ENCODE results near the gene RRP36. TPM values are rescaled to one million over a fixed set of nuclear protein-coding genes. Genes with fewer than 3 reads are reported as not detected.

The RRP36 gene
- total RNA-seq (64.6 TPM), polyA plus RNA-seq (50.1 TPM)
- long read RNA-seq, donor 1, partial matches to known transcripts: 0 of 1 reads
- long read RNA-seq, donor 1, other reads (novel, unspliced or antisense): 0 of 1 reads
- long read RNA-seq, donor 2: 0 reads
- long read RNA-seq, donor 3, transcript RRP36-201 (7 exons, 1,159 nt): major isoform, 26 of 36 reads
- long read RNA-seq, donor 3, partial matches to known transcripts: 6 of 36 reads
- long read RNA-seq, donor 3, other reads (novel, unspliced or antisense): 0 of 36 reads
- long read RNA-seq, donor 4, transcript RRP36-201 (7 exons, 1,159 nt): major isoform, 7 of 13 reads
- long read RNA-seq, donor 4, transcript RRP36-203 (1 exons, 1,005 nt): minor isoform, 6 of 13 reads
- long read RNA-seq, donor 4, partial matches to known transcripts: 0 of 13 reads
- long read RNA-seq, donor 4, other reads (novel, unspliced or antisense): 0 of 13 reads
- long read RNA-seq, donor 5, transcript RRP36-201 (7 exons, 1,159 nt): major isoform, 18 of 26 reads
- long read RNA-seq, donor 5, transcript RRP36-203 (1 exons, 1,005 nt): minor isoform, 8 of 26 reads
- long read RNA-seq, donor 5, partial matches to known transcripts: 0 of 26 reads
- long read RNA-seq, donor 5, other reads (novel, unspliced or antisense): 0 of 26 reads
- long read RNA-seq, donor 6, transcript RRP36-201 (7 exons, 1,159 nt): major isoform, 20 of 24 reads
- long read RNA-seq, donor 6, partial matches to known transcripts: 0 of 24 reads
- long read RNA-seq, donor 6, other reads (novel, unspliced or antisense): 0 of 24 reads
- long read RNA-seq, donor 7, transcript RRP36-201 (7 exons, 1,159 nt): major isoform, 14 of 15 reads
- long read RNA-seq, donor 7, partial matches to known transcripts: 0 of 15 reads
- long read RNA-seq, donor 7, other reads (novel, unspliced or antisense): 0 of 15 reads
- long read RNA-seq, donor 8, transcript RRP36-201 (7 exons, 1,159 nt): major isoform, 5 of 8 reads
- long read RNA-seq, donor 8, partial matches to known transcripts: 0 of 8 reads
- long read RNA-seq, donor 8, other reads (novel, unspliced or antisense): 0 of 8 reads
- long read RNA-seq, donor 9, transcript RRP36-201 (7 exons, 1,159 nt): major isoform, 12 of 14 reads
- long read RNA-seq, donor 9, partial matches to known transcripts: 0 of 14 reads
- long read RNA-seq, donor 9, other reads (novel, unspliced or antisense): 0 of 14 reads
- long read RNA-seq, donor 10, transcript RRP36-201 (7 exons, 1,159 nt): major isoform, 8 of 13 reads
- long read RNA-seq, donor 10, partial matches to known transcripts: 5 of 13 reads
- long read RNA-seq, donor 10, other reads (novel, unspliced or antisense): 0 of 13 reads

- 2% methylated on average over 56 of the region's 56 CpGs for WGBS
- peak within 1 kb of the TSS; percentile 87 to 92 for H3K27ac ChIP-seq (ENCODE audit: low read depth in 1 of 2, low read length in 1 of 2)
- DNase-seq (ENCODE audit: low read depth in 6 of 9, low spot score in 9 of 9): peak in 8 of 9 donors; percentile 24 to 71 (median 40)
- no peaks in the 10 kb centered on the region for H3K27me3 ChIP-seq (ENCODE audit: control insufficient read depth in 2 of 2, insufficient read depth in 1 of 2, low read length in 1 of 2)
- H3K9me3 ChIP-seq (ENCODE audit: control insufficient read depth in 2 of 2, insufficient read depth in 1 of 2, low read length in 1 of 2): peaks cover 1 to 5% of the 10 kb centered on the region in 2 donors
- H3K4me1 ChIP-seq (ENCODE audit: control insufficient read depth in 2 of 2, insufficient read depth in 2 of 2, low read length in 2 of 2): peaks cover 8 to 36% of the 10 kb centered on the region in 2 donors
- H3K4me3 ChIP-seq (ENCODE audit: low read length in 2 of 2): peak within 1 kb of the TSS; percentile 83 to 84
- H3K36me3 ChIP-seq (ENCODE audit: control insufficient read depth in 2 of 2, insufficient read depth in 2 of 2, low read length in 1 of 2): peaks cover 59 to 77% of the 10 kb centered on the region in 2 donors
Observed at GRCh38 chr6:43021270-43022047, at the start of gene RRP36. RRP36 (plus strand) TSS chr6:43021623; CDS start chr6:43021655, 32 bp downstream.

- Histone ChIP-seq H3K27me3 (ENCODE audit: control insufficient read depth in 2 of 2, insufficient read depth in 1 of 2, low read length in 1 of 2) (no peaks in the 10 kb centered on the region), H3K36me3 (ENCODE audit: control insufficient read depth in 2 of 2, insufficient read depth in 2 of 2, low read length in 1 of 2) (peaks cover 27 to 70% of the 10 kb centered on the region in 2 donors), H3K4me3 (ENCODE audit: low read length in 2 of 2) (no peak overlapping the region), H3K4me1 (ENCODE audit: control insufficient read depth in 2 of 2, insufficient read depth in 2 of 2, low read length in 2 of 2) (peaks cover 0 to 5% of the 10 kb centered on the region in 2 donors), H3K27ac (ENCODE audit: low read depth in 1 of 2, low read length in 1 of 2) (no peak overlapping the region), H3K9me3 (ENCODE audit: control insufficient read depth in 2 of 2, insufficient read depth in 1 of 2, low read length in 1 of 2) (peaks cover 0 to 2% of the 10 kb centered on the region in 2 donors)
- DNase-seq (ENCODE audit: low read depth in 6 of 9, low spot score in 9 of 9): no peak
- WGBS: 93% methylated on average over 3 of the region's 3 CpGs
Observed at GRCh38 chr6:42971746-42972327, 49.6 kb upstream of the RRP36 start.

- H3K4me1 ChIP-seq (ENCODE audit: control insufficient read depth in 2 of 2, insufficient read depth in 2 of 2, low read length in 2 of 2): peaks cover 3 to 20% of the 10 kb centered on the region in 2 donors
- H3K36me3 ChIP-seq (ENCODE audit: control insufficient read depth in 2 of 2, insufficient read depth in 2 of 2, low read length in 1 of 2): peaks cover 12 to 53% of the 10 kb centered on the region in 2 donors
- no peak overlapping the region for H3K4me3 ChIP-seq (ENCODE audit: low read length in 2 of 2)
- no peak overlapping the region for H3K27ac ChIP-seq (ENCODE audit: low read depth in 1 of 2, low read length in 1 of 2)
- no peaks in the 10 kb centered on the region for H3K27me3 ChIP-seq (ENCODE audit: control insufficient read depth in 2 of 2, insufficient read depth in 1 of 2, low read length in 1 of 2)
- no peak for DNase-seq (ENCODE audit: low read depth in 6 of 9, low spot score in 9 of 9)
- H3K9me3 ChIP-seq (ENCODE audit: control insufficient read depth in 2 of 2, insufficient read depth in 1 of 2, low read length in 1 of 2): peaks cover 0 to 2% of the 10 kb centered on the region in 2 donors
- 99% methylated on average over 3 of the region's 3 CpGs for WGBS
Observed at GRCh38 chr6:42973926-42974325, 47.5 kb upstream of the RRP36 start.

- H3K9me3 ChIP-seq (ENCODE audit: control insufficient read depth in 2 of 2, insufficient read depth in 1 of 2, low read length in 1 of 2): no peaks in the 10 kb centered on the region
- peaks cover 8 to 28% of the 10 kb centered on the region in 2 donors for H3K4me1 ChIP-seq (ENCODE audit: control insufficient read depth in 2 of 2, insufficient read depth in 2 of 2, low read length in 2 of 2)
- no peak for DNase-seq (ENCODE audit: low read depth in 6 of 9, low spot score in 9 of 9)
- H3K27me3 ChIP-seq (ENCODE audit: control insufficient read depth in 2 of 2, insufficient read depth in 1 of 2, low read length in 1 of 2): no peaks in the 10 kb centered on the region
- H3K4me3 ChIP-seq (ENCODE audit: low read length in 2 of 2): no peak overlapping the region
- no peak overlapping the region for H3K27ac ChIP-seq (ENCODE audit: low read depth in 1 of 2, low read length in 1 of 2)
- 95% methylated on average over 5 of the region's 5 CpGs for WGBS
- peaks cover 5 to 42% of the 10 kb centered on the region in 2 donors for H3K36me3 ChIP-seq (ENCODE audit: control insufficient read depth in 2 of 2, insufficient read depth in 2 of 2, low read length in 1 of 2)
Observed at GRCh38 chr6:42974919-42975505, 46.4 kb upstream of the RRP36 start.

- no peaks in the 10 kb centered on the region for H3K9me3 ChIP-seq (ENCODE audit: control insufficient read depth in 2 of 2, insufficient read depth in 1 of 2, low read length in 1 of 2)
- H3K27me3 ChIP-seq (ENCODE audit: control insufficient read depth in 2 of 2, insufficient read depth in 1 of 2, low read length in 1 of 2): no peaks in the 10 kb centered on the region
- peak overlapping the region; percentile 66 to 98 for H3K27ac ChIP-seq (ENCODE audit: low read depth in 1 of 2, low read length in 1 of 2)
- 1% methylated on average over 28 of the region's 28 CpGs for WGBS
- peaks cover 10 to 34% of the 10 kb centered on the region in 2 donors for H3K4me1 ChIP-seq (ENCODE audit: control insufficient read depth in 2 of 2, insufficient read depth in 2 of 2, low read length in 2 of 2)
- peaks cover 5 to 16% of the 10 kb centered on the region in 2 donors for H3K36me3 ChIP-seq (ENCODE audit: control insufficient read depth in 2 of 2, insufficient read depth in 2 of 2, low read length in 1 of 2)
- peak overlapping the region; percentile 85 to 99 for H3K4me3 ChIP-seq (ENCODE audit: low read length in 2 of 2)
- no peak for DNase-seq (ENCODE audit: low read depth in 6 of 9, low spot score in 9 of 9)
Observed at GRCh38 chr6:42978487-42978838, 43.0 kb upstream of the RRP36 start.

- DNase-seq (ENCODE audit: low read depth in 6 of 9, low spot score in 9 of 9): peak; percentile 83 to 97 (median 91)
- H3K4me3 ChIP-seq (ENCODE audit: low read length in 2 of 2): peak within 1 kb of the TSS; percentile 85 to 99
- peaks cover 2 to 11% of the 10 kb centered on the region in 2 donors for H3K36me3 ChIP-seq (ENCODE audit: control insufficient read depth in 2 of 2, insufficient read depth in 2 of 2, low read length in 1 of 2)
- under 1% methylated on average over 59 of the region's 59 CpGs for WGBS
- peaks cover 0 to 2% of the 10 kb centered on the region in 2 donors for H3K9me3 ChIP-seq (ENCODE audit: control insufficient read depth in 2 of 2, insufficient read depth in 1 of 2, low read length in 1 of 2)
- no peaks in the 10 kb centered on the region for H3K27me3 ChIP-seq (ENCODE audit: control insufficient read depth in 2 of 2, insufficient read depth in 1 of 2, low read length in 1 of 2)
- H3K4me1 ChIP-seq (ENCODE audit: control insufficient read depth in 2 of 2, insufficient read depth in 2 of 2, low read length in 2 of 2): peaks cover 12 to 39% of the 10 kb centered on the region in 2 donors
- peak within 1 kb of the TSS; percentile 91 to 98 for H3K27ac ChIP-seq (ENCODE audit: low read depth in 1 of 2, low read length in 1 of 2)
Observed at GRCh38 chr6:42978839-42979522, 42.4 kb upstream of the RRP36 start, which contains the start of gene PEX6. PEX6 (minus strand) TSS chr6:42979181; CDS start chr6:42979150, 31 bp downstream.

GRCh38 chr6:42979523-42980177 is 41.8 kb upstream of the RRP36 start:
- WGBS: 51% methylated on average over 9 of the region's 9 CpGs
- H3K4me3 ChIP-seq (ENCODE audit: low read length in 2 of 2): peak overlapping the region; percentile 85 to 99
- H3K27me3 ChIP-seq (ENCODE audit: control insufficient read depth in 2 of 2, insufficient read depth in 1 of 2, low read length in 1 of 2): no peaks in the 10 kb centered on the region
- H3K27ac ChIP-seq (ENCODE audit: low read depth in 1 of 2, low read length in 1 of 2): peak overlapping the region; percentile 91 to 98
- peaks cover 12 to 40% of the 10 kb centered on the region in 2 donors for H3K4me1 ChIP-seq (ENCODE audit: control insufficient read depth in 2 of 2, insufficient read depth in 2 of 2, low read length in 2 of 2)
- DNase-seq (ENCODE audit: low read depth in 6 of 9, low spot score in 9 of 9): peak in 2 of 9 donors; percentile 36 to 60
- H3K9me3 ChIP-seq (ENCODE audit: control insufficient read depth in 2 of 2, insufficient read depth in 1 of 2, low read length in 1 of 2): peaks cover 0 to 3% of the 10 kb centered on the region in 2 donors
- H3K36me3 ChIP-seq (ENCODE audit: control insufficient read depth in 2 of 2, insufficient read depth in 2 of 2, low read length in 1 of 2): peaks cover 0 to 7% of the 10 kb centered on the region in 2 donors

Measured in thymus (tissue), 14 donors.